ENCODE measurements around the gene GRHPR.

GRHPR gene

DNA sequence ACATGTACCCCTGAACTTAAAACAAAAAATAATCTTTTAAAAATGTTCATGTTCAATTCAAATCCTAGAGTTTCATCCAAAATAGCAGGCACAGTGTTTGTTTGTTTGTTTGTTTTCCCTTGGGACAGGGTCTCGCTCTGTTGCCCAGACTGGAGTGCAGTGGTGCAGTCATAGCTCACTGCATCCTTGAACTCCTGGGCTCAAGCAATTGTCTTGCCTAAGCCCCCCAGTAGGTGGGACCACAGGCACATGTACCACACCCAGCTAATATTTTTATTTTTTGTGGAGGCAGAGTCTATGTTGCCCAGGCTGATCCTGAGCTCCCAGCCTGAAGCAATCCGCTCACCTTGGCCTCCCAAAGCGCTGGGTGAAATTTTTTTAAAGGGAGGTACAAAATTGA is 58.3 kb downstream of the GRHPR start:
- ATAC-seq (no peak), DNase-seq (no peak)

DNA sequence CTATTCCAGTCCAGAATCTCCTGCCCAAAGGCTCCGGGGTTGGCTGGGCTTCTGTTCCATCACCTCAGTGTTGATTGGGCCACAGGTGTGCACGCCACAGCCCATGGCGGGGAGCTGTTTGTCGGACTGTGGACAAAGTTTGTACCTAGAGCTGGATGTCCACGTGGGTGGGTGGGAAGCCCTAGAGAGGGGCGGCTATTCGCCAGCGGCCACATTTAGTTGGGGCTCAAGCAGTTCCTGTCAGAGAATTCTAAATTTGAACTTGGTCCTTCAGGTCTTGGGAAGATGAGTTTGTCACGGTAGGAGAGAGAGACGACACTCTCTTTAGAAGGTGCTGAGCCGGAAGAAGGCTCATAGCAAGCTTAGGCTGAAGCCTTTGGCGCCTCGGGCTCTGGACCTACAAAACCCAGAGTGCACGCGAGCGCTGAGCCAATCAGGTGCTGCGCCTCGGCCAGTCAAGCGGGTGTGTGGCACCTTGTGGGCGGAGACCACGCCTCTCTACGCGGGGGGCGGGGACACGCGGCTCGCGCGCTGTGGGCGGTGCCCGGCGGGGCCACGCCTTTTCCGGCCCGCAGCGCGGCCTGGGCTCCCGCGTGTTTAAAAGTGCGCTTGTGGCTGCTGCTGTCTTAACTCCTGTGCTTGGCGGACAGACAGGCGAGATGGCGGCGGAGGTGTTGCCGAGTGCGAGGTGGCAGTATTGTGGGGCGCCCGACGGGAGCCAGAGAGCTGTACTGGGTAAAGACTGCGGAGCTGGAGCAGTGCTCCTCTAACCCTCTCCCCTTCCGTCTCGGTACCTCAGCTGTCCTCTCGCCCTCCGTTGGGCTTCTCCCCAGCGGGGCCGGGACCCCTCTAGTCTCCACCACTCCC is 63.1 kb downstream of the GRHPR start, which contains the start of gene POLR1E:
Gene POLR1E, plus strand, starts transcription at position 560 of the 867 bp plus-strand sequence. Its CDS starts 100 bp downstream, at position 660.
- ATAC-seq = peak; percentile 97
- DNase-seq = peak; percentile 98

DNA sequence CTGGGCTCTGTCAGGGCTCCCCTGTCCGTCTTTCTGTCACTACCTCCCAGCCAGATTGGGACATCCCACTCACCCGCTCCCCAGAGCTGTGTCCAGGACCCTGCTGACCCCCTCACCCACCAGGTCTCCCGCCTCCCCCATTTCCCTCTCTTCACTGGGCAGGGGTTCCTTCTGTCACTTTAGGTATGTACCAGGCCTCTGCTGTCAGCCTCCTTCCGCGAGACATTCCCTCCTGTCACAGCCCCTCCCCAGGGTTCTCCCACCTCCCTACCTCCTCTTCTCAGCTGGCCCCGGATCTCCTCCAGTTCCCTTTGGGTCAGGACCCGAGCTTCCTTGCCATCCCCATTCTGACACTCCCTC is 63.7 kb downstream of the GRHPR start:
- ATAC-seq = no peak
- DNase-seq = no peak
